Measurements from ENCODE around the gene LY6G5B. TPM values are rescaled to one million over a fixed set of nuclear protein-coding genes. Genes with fewer than 3 reads are reported as not detected.
"Not testable (repeated sequence)": the region's sequence is repeated elsewhere in the genome, so short reads cannot be mapped to it uniquely, and the experiment has no call there.

LY6G5B gene
- total RNA-seq, 4 donors from 2014 or later = 4.2 to 21.3 (median 7.1) TPM

GRCh38 chr6:31707701-31708100 lies 37.9 kb downstream of the LY6G5B start:
- no peak for DNase-seq (ENCODE audit: low spot score in 2 of 2)
- TF ChIP-seq POLR2A (IDR thresholded peaks at IDR 0.05) = no peak
- no peak for TF ChIP-seq CTCF (IDR thresholded peaks at IDR 0.05)
- intact Hi-C loops (cut with DNase I; ENCODE audit: low total_unique reads) = no loop called here
- no peak overlapping the region for H3K4me3 ChIP-seq (ENCODE audit: low read depth, poor library complexity, severe bottlenecking)
- WGBS, 2 donors = 75 to 93% methylated on average over 10 of the region's 10 CpGs

GRCh38 chr6:31708224-31708623 lies 38.4 kb downstream of the LY6G5B start:
- H3K4me3 ChIP-seq (ENCODE audit: low read depth, poor library complexity, severe bottlenecking) = no peak overlapping the region
- intact Hi-C loops (cut with DNase I; ENCODE audit: low total_unique reads) = no loop called here
- TF ChIP-seq CTCF (IDR thresholded peaks at IDR 0.05) (no peak), POLR2A (IDR thresholded peaks at IDR 0.05) (no peak)
- DNase-seq (ENCODE audit: low spot score in 2 of 2) = no peak
- WGBS, 2 donors = 89 to 93% methylated on average over 3 of the region's 3 CpGs

GRCh38 chr6:31709157-31709556 lies 39.4 kb downstream of the LY6G5B start:
- intact Hi-C loops (cut with DNase I; ENCODE audit: low total_unique reads); DNase-seq (ENCODE audit: low spot score in 2 of 2); H3K4me3 ChIP-seq (ENCODE audit: low read depth, poor library complexity, severe bottlenecking): not testable (repeated sequence)
- WGBS, 2 donors = 89 to 92% methylated on average over 11 of the region's 11 CpGs

GRCh38 chr6:31710523-31711219 lies 40.9 kb downstream of the LY6G5B start:
- 63 to 68% methylated on average over 5 of the region's 5 CpGs for whole genome bisulfite sequencing, 2 donors
- intact Hi-C loops (cut with DNase I; ENCODE audit: low total_unique reads) = no loop called here
- TF ChIP-seq CTCF (IDR thresholded peaks at IDR 0.05) (no peak), POLR2A (IDR thresholded peaks at IDR 0.05) (no peak)
- H3K4me3 ChIP-seq (ENCODE audit: low read depth, poor library complexity, severe bottlenecking) = no peak overlapping the region
- no peak for DNase-seq (ENCODE audit: low spot score in 2 of 2)

GRCh38 chr6:31711233-31711632 lies 41.5 kb downstream of the LY6G5B start:
- WGBS, 2 donors = 18 to 29% methylated on average over 4 to 8 of the region's 8 CpGs
- intact Hi-C loops (cut with DNase I; ENCODE audit: low total_unique reads) = no loop called here
- no peak for DNase-seq (ENCODE audit: low spot score in 2 of 2)
- H3K4me3 ChIP-seq (ENCODE audit: low read depth, poor library complexity, severe bottlenecking) = no peak overlapping the region
- TF ChIP-seq POLR2A (IDR thresholded peaks at IDR 0.05) (no peak), CTCF (IDR thresholded peaks at IDR 0.05) (no peak)

GRCh38 chr6:31712296-31712695 lies 42.5 kb downstream of the LY6G5B start:
- WGBS, 2 donors = 54 to 61% methylated on average over 8 of the region's 8 CpGs
- DNase-seq (ENCODE audit: low spot score in 2 of 2) = no peak
- no peak overlapping the region for H3K4me3 ChIP-seq (ENCODE audit: low read depth, poor library complexity, severe bottlenecking)
- intact Hi-C loops (cut with DNase I; ENCODE audit: low total_unique reads) = no loop called here
- TF ChIP-seq CTCF (IDR thresholded peaks at IDR 0.05) (no peak), POLR2A (IDR thresholded peaks at IDR 0.05) (no peak)
